ENCODE data around the gene CPEB1.
"Not testable (repeated sequence)": the region's sequence is repeated elsewhere in the genome, so short reads cannot be mapped to it uniquely, and the experiment has no call there.

Gene CPEB1

GRCh38 chr15:82513587-82513986 is 133.6 kb downstream of the CPEB1 start:
- not testable (repeated sequence) for DNase-seq (ENCODE audit: low spot score)

DNA sequence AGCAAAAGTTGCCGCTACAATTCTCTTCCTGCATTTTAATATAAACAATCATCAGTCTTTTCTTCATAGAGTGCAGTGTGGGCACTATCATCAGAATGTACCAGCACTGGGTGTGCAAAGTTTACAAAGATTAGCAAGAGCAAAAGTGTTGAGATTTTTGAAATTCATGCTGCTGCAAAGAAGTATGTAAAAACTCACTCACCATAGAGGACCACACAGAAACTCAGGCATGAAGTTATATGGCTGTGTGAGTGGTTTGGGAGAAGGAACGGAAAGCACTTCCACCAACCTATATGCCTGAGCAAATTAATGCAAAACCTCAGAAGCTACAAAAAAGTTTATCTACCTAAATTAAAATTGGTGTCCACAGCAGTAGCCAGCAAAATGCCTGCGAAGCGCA is 139.5 kb downstream of the CPEB1 start:
- not testable (repeated sequence) for DNase-seq (ENCODE audit: low spot score)

DNA sequence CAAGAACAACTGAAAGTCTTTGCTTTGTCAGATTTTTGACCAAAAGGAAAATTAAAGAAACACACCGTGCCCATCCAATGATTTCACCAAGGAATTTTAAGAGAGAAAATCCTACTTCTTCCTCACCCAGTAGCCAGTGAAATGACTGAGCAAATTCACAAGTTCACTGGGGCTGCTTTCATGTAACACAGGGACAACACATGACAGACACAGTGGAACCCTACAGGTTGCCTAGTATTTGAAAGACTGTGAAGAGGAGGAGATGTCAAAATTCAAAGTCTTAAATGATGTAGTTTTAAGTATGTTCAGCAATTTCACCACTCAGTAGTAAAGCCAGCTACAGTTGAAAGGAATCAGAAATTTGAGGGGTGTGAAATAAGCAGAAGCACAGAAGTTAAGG is 140.1 kb downstream of the CPEB1 start:
- not testable (repeated sequence) for DNase-seq (ENCODE audit: low spot score)

GRCh38 chr15:82505842-82506241 is 141.3 kb downstream of the CPEB1 start:
- DNase-seq (ENCODE audit: low spot score), result not testable (repeated sequence)

- DNase-seq (ENCODE audit: low spot score), result not testable (repeated sequence)
Observed at GRCh38 chr15:82504074-82504473, 143.1 kb downstream of the CPEB1 start.

DNA sequence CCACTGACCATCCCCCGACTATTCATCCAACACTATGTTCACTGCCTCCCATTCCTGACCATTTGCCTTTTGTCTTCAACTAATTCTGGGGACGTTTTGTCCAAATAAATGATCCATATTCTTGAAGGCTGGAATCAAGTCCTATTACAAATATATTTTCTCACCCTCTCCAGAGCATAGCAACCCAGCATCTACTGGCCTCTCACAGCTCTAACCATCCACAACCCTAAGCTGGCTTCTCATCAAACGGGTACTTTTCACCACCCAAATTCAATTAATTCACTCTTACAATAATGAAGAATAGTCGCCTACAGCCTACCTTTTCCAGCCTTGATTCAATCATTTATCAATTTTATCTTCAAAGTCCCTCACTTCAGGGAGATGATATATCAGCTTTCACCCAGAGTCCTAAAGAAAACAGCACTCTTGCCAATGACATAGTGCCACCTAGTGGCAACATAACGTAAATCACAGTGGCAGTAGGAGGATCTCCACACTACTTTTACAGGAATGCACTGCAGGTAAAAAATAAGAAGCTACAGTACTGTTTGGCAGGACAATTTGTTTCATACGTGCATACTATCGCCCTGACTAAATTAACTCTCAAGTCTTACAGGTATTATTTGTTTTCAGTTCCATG is 144.3 kb downstream of the CPEB1 start:
- DNase-seq (ENCODE audit: low spot score), result not testable (repeated sequence)

- not testable (repeated sequence) for DNase-seq (ENCODE audit: low spot score)
Observed at GRCh38 chr15:82500772-82501171, 146.4 kb downstream of the CPEB1 start.

DNA sequence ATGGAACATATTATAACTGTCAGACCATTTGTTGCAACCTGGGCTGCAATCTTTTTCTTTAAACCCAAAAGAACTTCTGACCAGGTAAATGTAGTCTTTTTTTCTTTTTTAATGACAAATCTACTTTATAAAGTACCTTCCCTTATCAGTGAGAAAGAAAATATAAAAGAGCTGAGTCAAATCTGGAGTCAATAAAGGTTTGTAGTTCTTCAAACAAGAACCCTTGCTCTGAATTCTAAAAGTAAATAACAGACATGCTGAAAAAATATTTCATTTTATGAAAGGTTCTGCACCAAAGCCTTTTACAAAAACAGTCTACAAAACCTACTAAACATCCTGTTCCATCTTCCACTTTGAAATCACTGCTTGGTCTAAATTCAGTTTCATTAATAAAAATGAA is 149.2 kb downstream of the CPEB1 start:
- not testable (repeated sequence) for DNase-seq (ENCODE audit: low spot score)

All from ecto neural progenitor cell (in vitro differentiated cells).